Chondrocyte (in vitro differentiated cells): Measurements from ENCODE around the gene DNAH2. TPM values are rescaled to one million over a fixed set of nuclear protein-coding genes. Genes with fewer than 3 reads are reported as not detected.

Source experiments
- DNase-seq: peaks from one replicate; pipeline ENCODE4 v3.0.0; 2021; ENCODE audit warnings: mixed read lengths, low spot score
- H3K27ac Mint-ChIP-seq: one replicate; pipeline ENCODE4 v1.8.0; 2021; ENCODE audit warnings: mild to moderate bottlenecking, moderate library complexity, mixed read lengths; ENCODE audit not compliant: unreplicated experiment
- H3K27me3 Mint-ChIP-seq: 2 replicates; pipeline ENCODE4 v1.8.0; 2021; ENCODE audit warnings: low read depth, mixed read lengths
- H3K36me3 Mint-ChIP-seq: 2 replicates; pipeline ENCODE4 v1.8.0; 2021; ENCODE audit warnings: low read depth, mixed read lengths
- H3K4me1 Mint-ChIP-seq: 2 replicates; pipeline ENCODE4 v1.8.0; 2021; ENCODE audit warnings: low read depth, mild to moderate bottlenecking, mixed read lengths
- H3K4me3 Mint-ChIP-seq: one replicate; pipeline ENCODE4 v1.8.0; 2021; ENCODE audit warnings: mild to moderate bottlenecking, moderate library complexity, mixed read lengths; ENCODE audit not compliant: unreplicated experiment
- H3K9me3 Mint-ChIP-seq: 2 replicates; pipeline ENCODE4 v1.8.0; 2021; ENCODE audit warnings: low read depth, mixed read lengths
- CTCF ChIP-seq: fragments of 200-600 bp; sonication (generic); IDR thresholded peaks from 2 replicates; pipeline ENCODE4 v1.5.0; 2021; ENCODE audit warnings: antibody characterized with exemption, mild to moderate bottlenecking, moderate library complexity
- total RNA-seq: library from RNA; stranded (reverse); gene quantifications from 3 replicates; pipeline ENCODE4 v1.2.1, GENCODE V29; 2021

DNAH2 gene
- total RNA-seq, 1 donor from 2014 or later: not detected

- no peak for TF ChIP-seq CTCF
- Mint-ChIP-seq H3K27ac (no peak overlapping the region), H3K36me3 (peaks cover 14% of the 10 kb centered on the region), H3K9me3 (no peaks in the 10 kb centered on the region), H3K4me1 (peaks cover 5% of the 10 kb centered on the region), H3K27me3 (no peaks in the 10 kb centered on the region), H3K4me3 (no peak overlapping the region)
- DNase-seq: peak; percentile 59
These were observed 134.7 kb downstream of the DNAH2 start for GRCh38 chr17:7852262-7852670.

GRCh38 chr17:7852919-7853690, 135.6 kb downstream of the DNAH2 start:
- Mint-ChIP-seq H3K4me1 (peaks cover 5% of the 10 kb centered on the region), H3K36me3 (peaks cover 14% of the 10 kb centered on the region), H3K27ac (no peak overlapping the region), H3K27me3 (no peaks in the 10 kb centered on the region), H3K4me3 (no peak overlapping the region), H3K9me3 (no peaks in the 10 kb centered on the region)
- no peak for TF ChIP-seq CTCF
- DNase-seq: peak; percentile 85

- no peaks in the 10 kb centered on the region for H3K9me3 Mint-ChIP-seq
- peak; percentile 68 for DNase-seq
- peak overlapping the region; percentile 33 for H3K27ac Mint-ChIP-seq
- no peak overlapping the region for H3K4me3 Mint-ChIP-seq
- TF ChIP-seq CTCF: no peak
- H3K4me1 Mint-ChIP-seq: peaks cover 5% of the 10 kb centered on the region
- peaks cover 14% of the 10 kb centered on the region for H3K36me3 Mint-ChIP-seq
- no peaks in the 10 kb centered on the region for H3K27me3 Mint-ChIP-seq
These were observed 136.1 kb downstream of the DNAH2 start for GRCh38 chr17:7853691-7854038.

DNA sequence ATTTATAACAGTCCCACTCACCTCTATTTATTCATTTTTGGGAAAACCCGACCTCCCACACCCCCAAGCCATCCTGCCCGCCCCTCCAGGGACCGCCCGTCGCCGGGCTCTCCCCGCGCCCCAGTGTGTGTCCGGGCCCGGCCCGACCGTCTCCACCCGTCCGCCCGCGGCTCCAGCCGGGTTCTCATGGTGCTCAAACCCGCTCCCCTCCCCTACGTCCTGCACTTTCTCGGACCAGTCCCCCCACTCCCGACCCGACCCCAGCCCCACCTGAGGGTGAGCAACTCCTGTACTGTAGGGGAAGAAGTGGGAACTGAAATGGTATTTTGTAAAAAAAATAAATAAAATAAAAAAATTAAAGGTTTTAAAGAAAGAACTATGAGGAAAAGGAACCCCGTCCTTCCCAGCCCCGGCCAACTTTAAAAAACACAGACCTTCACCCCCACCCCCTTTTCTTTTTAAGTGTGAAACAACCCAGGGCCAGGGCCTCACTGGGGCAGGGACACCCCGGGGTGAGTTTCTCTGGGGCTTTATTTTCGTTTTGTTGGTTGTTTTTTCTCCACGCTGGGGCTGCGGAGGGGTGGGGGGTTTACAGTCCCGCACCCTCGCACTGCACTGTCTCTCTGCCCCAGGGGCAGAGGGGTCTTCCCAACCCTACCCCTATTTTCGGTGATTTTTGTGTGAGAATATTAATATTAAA, 136.7 kb downstream of the DNAH2 start:
- TF ChIP-seq CTCF: no peak
- Mint-ChIP-seq H3K9me3 (no peaks in the 10 kb centered on the region), H3K27me3 (no peaks in the 10 kb centered on the region), H3K36me3 (peaks cover 14% of the 10 kb centered on the region), H3K27ac (peak overlapping the region; percentile 33), H3K4me1 (peaks cover 5% of the 10 kb centered on the region), H3K4me3 (no peak overlapping the region)
- DNase-seq: peak; percentile 93

DNA sequence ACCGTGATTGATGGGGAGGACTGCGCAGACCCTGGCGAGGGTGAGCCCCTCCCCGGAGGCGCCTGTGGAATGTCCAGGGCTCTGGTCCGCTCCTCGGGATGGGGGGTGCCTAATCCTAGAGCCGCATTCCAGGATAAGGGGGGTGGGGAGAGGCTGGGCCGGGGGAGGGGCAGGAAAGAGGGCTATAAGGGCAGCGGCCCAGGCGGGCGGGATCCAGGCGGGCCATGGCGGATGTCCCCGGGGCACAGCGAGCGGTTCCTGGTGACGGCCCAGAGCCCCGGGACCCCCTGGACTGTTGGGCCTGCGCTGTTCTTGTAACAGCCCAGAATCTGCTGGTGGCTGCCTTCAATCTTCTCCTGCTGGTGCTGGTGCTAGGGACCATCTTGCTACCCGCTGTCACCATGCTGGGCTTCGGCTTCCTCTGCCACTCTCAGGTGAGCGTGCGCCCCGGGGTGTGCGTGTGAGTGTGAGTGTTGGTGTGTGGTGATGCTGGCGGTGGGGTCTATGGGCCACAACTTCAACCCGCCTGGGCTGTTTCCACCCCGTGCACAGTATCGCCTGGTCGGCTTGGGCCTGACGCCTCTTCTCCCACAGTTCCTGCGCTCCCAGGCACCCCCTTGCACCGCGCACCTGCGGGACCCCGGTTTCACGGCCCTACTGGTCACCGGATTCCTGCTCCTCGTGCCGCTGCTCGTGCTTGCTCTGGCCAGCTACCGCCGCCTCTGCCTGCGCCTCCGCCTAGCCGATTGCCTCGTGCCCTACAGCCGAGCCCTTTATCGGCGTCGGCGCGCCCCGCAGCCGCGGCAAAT, 137.5 kb downstream of the DNAH2 start, which contains the start of gene TMEM88:
Gene TMEM88, plus strand, starts transcription at position 216 of the 809 bp plus-strand sequence. Its CDS starts 9 bp downstream, at position 225.
- Mint-ChIP-seq H3K27ac (peak within 1 kb of the TSS; percentile 61), H3K27me3 (no peaks in the 10 kb centered on the region), H3K9me3 (no peaks in the 10 kb centered on the region), H3K36me3 (peaks cover 9% of the 10 kb centered on the region), H3K4me1 (peaks cover 5% of the 10 kb centered on the region), H3K4me3 (no peak within 1 kb of the TSS)
- DNase-seq: no peak
- TF ChIP-seq CTCF: no peak
